Measurements from ENCODE around the gene NKTR.

NKTR gene

GRCh38 chr3:42666577-42666998 lies 66.1 kb downstream of the NKTR start:
- Histone ChIP-seq H3K27me3 (replicated peaks; ENCODE audit: control insufficient read depth, insufficient read depth, low read length) (no peaks in the 10 kb centered on the region), H3K36me3 (ENCODE audit: control insufficient read depth, insufficient read depth, low read length) (no peaks in the 10 kb centered on the region), H3K4me3 (replicated peaks; ENCODE audit: low read depth, low read length) (no peak overlapping the region)
- no peak for TF ChIP-seq CTCF (IDR thresholded peaks at IDR 0.05; ENCODE audit: insufficient read depth, low read length, poor library complexity, severe bottlenecking)
- no peak for DNase-seq (ENCODE audit: extremely low read depth, insufficient read length)

GRCh38 chr3:42667096-42667522 lies 66.6 kb downstream of the NKTR start:
- H3K36me3 ChIP-seq (ENCODE audit: control insufficient read depth, insufficient read depth, low read length), result no peaks in the 10 kb centered on the region
- no peak for DNase-seq (ENCODE audit: extremely low read depth, insufficient read length)
- TF ChIP-seq CTCF (IDR thresholded peaks at IDR 0.05; ENCODE audit: insufficient read depth, low read length, poor library complexity, severe bottlenecking), result no peak
- no peaks in the 10 kb centered on the region for H3K27me3 ChIP-seq (replicated peaks; ENCODE audit: control insufficient read depth, insufficient read depth, low read length)
- no peak overlapping the region for H3K4me3 ChIP-seq (replicated peaks; ENCODE audit: low read depth, low read length)

GRCh38 chr3:42667523-42668412 lies 67.3 kb downstream of the NKTR start:
- no peaks in the 10 kb centered on the region for H3K36me3 ChIP-seq (ENCODE audit: control insufficient read depth, insufficient read depth, low read length)
- no peak for DNase-seq (ENCODE audit: extremely low read depth, insufficient read length)
- no peak overlapping the region for H3K4me3 ChIP-seq (replicated peaks; ENCODE audit: low read depth, low read length)
- TF ChIP-seq CTCF (IDR thresholded peaks at IDR 0.05; ENCODE audit: insufficient read depth, low read length, poor library complexity, severe bottlenecking), result no peak
- H3K27me3 ChIP-seq (replicated peaks; ENCODE audit: control insufficient read depth, insufficient read depth, low read length), result no peaks in the 10 kb centered on the region

- TF ChIP-seq CTCF (IDR thresholded peaks at IDR 0.05; ENCODE audit: insufficient read depth, low read length, poor library complexity, severe bottlenecking), result no peak
- no peak overlapping the region for H3K4me3 ChIP-seq (replicated peaks; ENCODE audit: low read depth, low read length)
- DNase-seq (ENCODE audit: extremely low read depth, insufficient read length), result no peak
- no peaks in the 10 kb centered on the region for H3K27me3 ChIP-seq (replicated peaks; ENCODE audit: control insufficient read depth, insufficient read depth, low read length)
- H3K36me3 ChIP-seq (ENCODE audit: control insufficient read depth, insufficient read depth, low read length), result no peaks in the 10 kb centered on the region
Observed at GRCh38 chr3:42668413-42668760, 67.9 kb downstream of the NKTR start.

- no peak for DNase-seq (ENCODE audit: extremely low read depth, insufficient read length)
- Histone ChIP-seq H3K36me3 (ENCODE audit: control insufficient read depth, insufficient read depth, low read length) (no peaks in the 10 kb centered on the region), H3K27me3 (replicated peaks; ENCODE audit: control insufficient read depth, insufficient read depth, low read length) (no peaks in the 10 kb centered on the region), H3K4me3 (replicated peaks; ENCODE audit: low read depth, low read length) (no peak overlapping the region)
- no peak for TF ChIP-seq CTCF (IDR thresholded peaks at IDR 0.05; ENCODE audit: insufficient read depth, low read length, poor library complexity, severe bottlenecking)
Observed at GRCh38 chr3:42668793-42669217, 68.3 kb downstream of the NKTR start.
